Ovary (tissue), 3 donors: ENCODE data around the gene AGPAT4.

Source experiments
- EP300 ChIP-seq: sonication (generic); formaldehyde crosslinking; IDR thresholded peaks from one replicate; pipeline ENCODE4 v1.6.1; 2017; ENCODE audit warnings: antibody characterized with exemption
- POLR2A ChIP-seq: fragments of 450-650 bp; IDR thresholded peaks from one replicate; pipeline ENCODE4 v1.6.1; 2017; ENCODE audit warnings: antibody characterized with exemption, mild to moderate bottlenecking, moderate library complexity
- TF ChIP-seq, protein P1 (sequence below), 3 donors: fragments of 450-650 bp in 2 of 3; fragments of 200-600 bp in 1 of 3; IDR thresholded peaks; one replicate each; pipeline versions ENCODE4 v1.5.1 to v1.8.0; 2016 to 2022; ENCODE audit warnings: antibody characterized with exemption in 3 of 3, mild to moderate bottlenecking in 1 of 3
- donor health status: DM: no; HTN: no; CAD: no.

DNA sequence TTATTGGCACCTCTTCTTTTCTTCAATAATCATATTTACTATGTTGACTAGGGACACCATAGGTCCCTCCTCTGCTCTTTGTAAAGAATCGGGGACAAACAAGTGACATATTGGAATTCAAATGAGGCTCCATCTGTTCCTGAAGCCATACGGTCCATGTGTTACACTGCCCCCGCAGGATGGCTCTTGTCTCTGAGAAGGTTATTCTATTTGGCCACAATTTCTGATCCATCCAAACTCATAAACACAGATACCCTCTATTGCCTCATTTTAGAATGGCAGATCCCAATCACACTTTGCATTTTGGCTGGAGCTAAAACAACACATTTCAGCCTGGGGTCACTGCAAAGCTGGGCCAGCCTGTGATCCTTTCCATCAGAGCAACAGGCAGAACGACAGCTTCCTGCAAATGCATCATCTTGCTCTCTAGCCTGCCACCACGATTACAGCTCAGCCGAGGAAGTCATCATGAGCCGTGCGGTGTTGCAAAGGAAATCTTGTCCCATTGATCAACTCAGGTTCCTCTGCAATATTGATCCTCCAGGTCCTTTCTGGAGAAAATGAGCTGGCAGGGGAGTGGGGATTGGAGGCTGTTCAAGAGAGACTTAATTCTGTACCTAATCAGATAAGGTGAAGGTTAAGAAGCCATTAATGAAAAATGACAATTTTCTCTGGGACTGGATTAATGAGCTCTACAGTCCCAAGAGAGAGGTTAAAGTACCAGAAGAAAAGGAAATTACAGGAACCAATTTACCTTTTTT is 73.1 kb downstream of the AGPAT4 start:
- TF ChIP-seq, protein P1, sequence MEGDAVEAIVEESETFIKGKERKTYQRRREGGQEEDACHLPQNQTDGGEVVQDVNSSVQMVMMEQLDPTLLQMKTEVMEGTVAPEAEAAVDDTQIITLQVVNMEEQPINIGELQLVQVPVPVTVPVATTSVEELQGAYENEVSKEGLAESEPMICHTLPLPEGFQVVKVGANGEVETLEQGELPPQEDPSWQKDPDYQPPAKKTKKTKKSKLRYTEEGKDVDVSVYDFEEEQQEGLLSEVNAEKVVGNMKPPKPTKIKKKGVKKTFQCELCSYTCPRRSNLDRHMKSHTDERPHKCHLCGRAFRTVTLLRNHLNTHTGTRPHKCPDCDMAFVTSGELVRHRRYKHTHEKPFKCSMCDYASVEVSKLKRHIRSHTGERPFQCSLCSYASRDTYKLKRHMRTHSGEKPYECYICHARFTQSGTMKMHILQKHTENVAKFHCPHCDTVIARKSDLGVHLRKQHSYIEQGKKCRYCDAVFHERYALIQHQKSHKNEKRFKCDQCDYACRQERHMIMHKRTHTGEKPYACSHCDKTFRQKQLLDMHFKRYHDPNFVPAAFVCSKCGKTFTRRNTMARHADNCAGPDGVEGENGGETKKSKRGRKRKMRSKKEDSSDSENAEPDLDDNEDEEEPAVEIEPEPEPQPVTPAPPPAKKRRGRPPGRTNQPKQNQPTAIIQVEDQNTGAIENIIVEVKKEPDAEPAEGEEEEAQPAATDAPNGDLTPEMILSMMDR (IDR thresholded peaks at IDR 0.05), result no peak
- no peak for TF ChIP-seq POLR2A
- TF ChIP-seq EP300, result no peak
